Measurements from ENCODE around the gene TLE4. TPM values are rescaled to one million over a fixed set of nuclear protein-coding genes. Genes with fewer than 3 reads are reported as not detected.

TLE4 gene
- total RNA-seq, 1 donor from 2014 or later = 16.3 TPM

GRCh38 chr9:79693750-79694149 is 122.0 kb downstream of the TLE4 start:
- TF ChIP-seq CTCF (conservative IDR thresholded peaks at IDR 0.05; ENCODE audit: low read depth, low read length) = no peak
- no peak for DNase-seq (ENCODE audit: low read depth)

GRCh38 chr9:79694208-79694607 is 122.4 kb downstream of the TLE4 start:
- DNase-seq (ENCODE audit: low read depth) = no peak
- no peak overlapping the region for H3K4me3 ChIP-seq (ENCODE audit: low read depth, low read length)
- no peak for TF ChIP-seq CTCF (conservative IDR thresholded peaks at IDR 0.05; ENCODE audit: low read depth, low read length)

More at GRCh38 chr9:79693750-79694149, 122.0 kb downstream of the TLE4 start:
- H3K4me3 ChIP-seq (ENCODE audit: low read depth, low read length) = no peak overlapping the region

GRCh38 chr9:79694676-79695400 is 123.1 kb downstream of the TLE4 start:
- no peak for DNase-seq (ENCODE audit: low read depth)
- H3K4me3 ChIP-seq (ENCODE audit: low read depth, low read length) = no peak overlapping the region
- no peak for TF ChIP-seq CTCF (conservative IDR thresholded peaks at IDR 0.05; ENCODE audit: low read depth, low read length)

- no peak for DNase-seq (ENCODE audit: low read depth)
- TF ChIP-seq CTCF (conservative IDR thresholded peaks at IDR 0.05; ENCODE audit: low read depth, low read length) = no peak
- no peak overlapping the region for H3K4me3 ChIP-seq (ENCODE audit: low read depth, low read length)
These were observed 123.9 kb downstream of the TLE4 start for GRCh38 chr9:79695531-79696175.

GRCh38 chr9:79698967-79699366 is 127.2 kb downstream of the TLE4 start:
- DNase-seq (ENCODE audit: low read depth) = no peak
- no peak overlapping the region for H3K4me3 ChIP-seq (ENCODE audit: low read depth, low read length)
- no peak for TF ChIP-seq CTCF (conservative IDR thresholded peaks at IDR 0.05; ENCODE audit: low read depth, low read length)

- no peak for TF ChIP-seq CTCF (conservative IDR thresholded peaks at IDR 0.05; ENCODE audit: low read depth, low read length)
- H3K4me3 ChIP-seq (ENCODE audit: low read depth, low read length) = no peak overlapping the region
- no peak for DNase-seq (ENCODE audit: low read depth)
These were observed 127.7 kb downstream of the TLE4 start for GRCh38 chr9:79699479-79699878.

Measured in epithelial cell of proximal tubule (primary cell).